OCI-LY1 (cell line): Measurements from ENCODE around the gene PTGDS.

ENCODE experiments used
- EZH2 ChIP-seq: fragments of 200-600 bp; sonication (generic), shearing (Covaris generic); IDR thresholded peaks from 2 replicates; pipeline ENCODE4 v1.8.0; 2017; ENCODE audit warnings: borderline replicate concordance, mixed run types, mild to moderate bottlenecking, antibody characterized with exemption, low read length, moderate library complexity, mixed read lengths
- TF ChIP-seq, protein P1 (sequence below): fragments of 200-600 bp; sonication (generic), shearing (Covaris generic); IDR thresholded peaks from 2 replicates; pipeline ENCODE4 v1.5.1; 2017; ENCODE audit warnings: mild to moderate bottlenecking, antibody characterized with exemption, low read length, moderate library complexity, mixed read lengths

DNA sequence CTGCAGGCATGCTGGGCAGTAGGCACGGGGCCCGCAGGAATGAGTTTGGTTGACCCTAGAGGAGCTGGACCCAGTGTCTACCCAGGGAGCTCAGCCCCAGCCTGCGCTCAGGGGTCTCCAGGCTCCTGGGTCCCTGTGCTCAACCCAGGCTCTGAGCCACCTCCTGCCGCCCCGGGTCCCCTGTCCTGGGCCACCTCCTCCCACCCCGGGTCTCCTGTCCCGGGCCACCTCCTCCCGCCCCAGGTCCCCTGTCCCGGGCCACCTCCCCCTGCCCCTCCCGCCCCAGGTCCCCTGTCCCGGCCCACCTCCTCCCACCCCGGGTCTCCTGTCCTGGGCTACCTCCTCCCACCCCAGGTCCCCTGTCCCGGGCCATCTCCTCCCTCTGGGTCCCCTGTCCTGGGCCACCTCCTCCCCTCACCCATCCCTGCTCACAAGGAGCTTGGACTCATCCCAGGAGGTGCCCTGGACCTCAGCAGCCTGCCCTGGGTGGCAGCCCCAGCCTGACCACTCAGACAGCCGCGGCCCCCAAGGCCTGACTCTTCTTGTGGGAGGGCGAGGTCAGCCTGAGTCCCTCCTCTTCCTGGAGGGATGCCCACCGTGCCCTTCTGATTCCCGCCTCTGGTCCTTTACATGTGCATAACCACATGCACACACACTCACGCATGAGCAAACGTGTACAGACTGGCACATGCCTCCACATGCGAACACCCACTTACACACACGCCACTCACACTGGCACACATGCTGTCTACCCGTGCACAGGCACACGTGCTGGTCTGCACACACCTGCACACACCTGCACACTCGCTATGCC lies 22.8 kb upstream of the PTGDS start:
- TF ChIP-seq, protein P1, sequence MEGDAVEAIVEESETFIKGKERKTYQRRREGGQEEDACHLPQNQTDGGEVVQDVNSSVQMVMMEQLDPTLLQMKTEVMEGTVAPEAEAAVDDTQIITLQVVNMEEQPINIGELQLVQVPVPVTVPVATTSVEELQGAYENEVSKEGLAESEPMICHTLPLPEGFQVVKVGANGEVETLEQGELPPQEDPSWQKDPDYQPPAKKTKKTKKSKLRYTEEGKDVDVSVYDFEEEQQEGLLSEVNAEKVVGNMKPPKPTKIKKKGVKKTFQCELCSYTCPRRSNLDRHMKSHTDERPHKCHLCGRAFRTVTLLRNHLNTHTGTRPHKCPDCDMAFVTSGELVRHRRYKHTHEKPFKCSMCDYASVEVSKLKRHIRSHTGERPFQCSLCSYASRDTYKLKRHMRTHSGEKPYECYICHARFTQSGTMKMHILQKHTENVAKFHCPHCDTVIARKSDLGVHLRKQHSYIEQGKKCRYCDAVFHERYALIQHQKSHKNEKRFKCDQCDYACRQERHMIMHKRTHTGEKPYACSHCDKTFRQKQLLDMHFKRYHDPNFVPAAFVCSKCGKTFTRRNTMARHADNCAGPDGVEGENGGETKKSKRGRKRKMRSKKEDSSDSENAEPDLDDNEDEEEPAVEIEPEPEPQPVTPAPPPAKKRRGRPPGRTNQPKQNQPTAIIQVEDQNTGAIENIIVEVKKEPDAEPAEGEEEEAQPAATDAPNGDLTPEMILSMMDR: no peak
- no peak for TF ChIP-seq EZH2
